Spleen (tissue), 11 donors: ENCODE measurements around the gene AGPS. TPM values are rescaled to one million over a fixed set of nuclear protein-coding genes. Genes with fewer than 3 reads are reported as not detected.

ENCODE experiments used
- DNase-seq: peaks from one replicate; pipeline ENCODE4 v3.0.0-alpha.2; 2020
- H3K27ac ChIP-seq, 8 donors: fragments of 200-600 bp; sonication (generic) in 7 of 8; 1 replicate in 4 of 8; 2 replicates in 4 of 8; pipeline versions ENCODE4 v1.5.0 to v1.8.0; 2016 to 2021; ENCODE audit warnings: inconsistent platforms in 4 of 8, mild to moderate bottlenecking in 4 of 8, moderate library complexity in 1 of 8
- H3K27me3 ChIP-seq, 7 donors: fragments of 200-600 bp; sonication (generic) in 6 of 7; replicated peaks in 1 of 7; 1 replicate in 4 of 7; 2 replicates in 3 of 7; pipeline versions ENCODE4 v1.5.0 to v1.8.0; 2016 to 2021; ENCODE audit warnings: inconsistent platforms in 3 of 7, mild to moderate bottlenecking in 1 of 7
- H3K36me3 ChIP-seq, 6 donors: fragments of 200-600 bp; sonication (generic) in 5 of 6; 1 replicate in 4 of 6; 2 replicates in 2 of 6; pipeline versions ENCODE4 v1.5.0 to v1.8.0; 2016 to 2021; ENCODE audit warnings: inconsistent platforms in 2 of 6
- H3K4me1 ChIP-seq, 6 donors: fragments of 200-600 bp; sonication (generic) in 5 of 6; 1 replicate in 3 of 6; 2 replicates in 3 of 6; pipeline versions ENCODE4 v1.5.0 to v1.8.0; 2016 to 2021; ENCODE audit warnings: inconsistent platforms in 3 of 6
- H3K4me3 ChIP-seq, 8 donors: fragments of 200-600 bp; sonication (generic) in 7 of 8; 1 replicate in 4 of 8; 2 replicates in 4 of 8; pipeline versions ENCODE4 v1.5.0 to v1.8.0; 2016 to 2021; ENCODE audit warnings: inconsistent platforms in 4 of 8, mild to moderate bottlenecking in 4 of 8, moderate library complexity in 2 of 8
- H3K9me3 ChIP-seq, 8 donors: fragments of 200-600 bp; sonication (generic) in 7 of 8; 1 replicate in 4 of 8; 2 replicates in 4 of 8; pipeline versions ENCODE4 v1.5.0 to v1.8.0; 2016 to 2021; ENCODE audit warnings: inconsistent platforms in 4 of 8
- CTCF ChIP-seq, 11 experiments: fragments of 200-600 bp in 7 of 11; fragments of 450-650 bp in 4 of 11; sonication (generic) in 4 of 11; IDR thresholded peaks in 8 of 11; conservative IDR thresholded peaks in 3 of 11; 1 replicate in 7 of 11; 2 replicates in 4 of 11; pipeline versions ENCODE4 v1.4.0 to v1.8.0; 2016 to 2021; ENCODE audit warnings: antibody characterized with exemption in 11 of 11, inconsistent platforms in 4 of 11, mild to moderate bottlenecking in 1 of 11
- POLR2A ChIP-seq, 3 donors: fragments of 450-650 bp; IDR thresholded peaks; one replicate each; pipeline ENCODE4 v1.5.1; 2017; ENCODE audit warnings: antibody characterized with exemption in 3 of 3, mild to moderate bottlenecking in 1 of 3
- POLR2AphosphoS5 ChIP-seq, 3 donors: sonication (generic); formaldehyde crosslinking; IDR thresholded peaks; one replicate each; pipeline ENCODE4 v1.5.1; 2017; ENCODE audit warnings: antibody characterized with exemption in 3 of 3
- WGBS, 5 donors: extraction: QIAGEN DNeasy Blood & Tissue Kit in 3 of 5; methylation state at CpG; one replicate each; pipeline versions ENCODE4 v1.1.5 to v1.1.7; 2013 to 2018; 5-methylcytosine and 5-hydroxymethylcytosine counted together
- intact Hi-C: fragments of 100-400 bp; cut with DNase I; formaldehyde crosslinking; loops from one replicate; pipeline ENCODE4 v1.15.0; 2023; ENCODE audit warnings: low total_unique reads
- polyA plus RNA-seq, 3 donors: library from polyadenylated mRNA; stranded (reverse); fragments of 200-250 nt; gene quantifications; one replicate each; pipeline ENCODE4 v1.2.1, GENCODE V29; 2013
- total RNA-seq, 7 donors: library from RNA; depleted of rRNA in 3 of 7; stranded (reverse); fragments of >200 nt in 3 of 7; fragmentation: NEBNext Ultra II Directional in 4 of 7; extraction: Animal tissue kit (Norgen Biotek cat#: 25700) in 4 of 7; gene quantifications; one replicate each; pipeline versions ENCODE4 v1.1.0 to v1.2.1, GENCODE V29; 2016 to 2021
- donor health status: healthy with polysubstance abuse.
- donor health status: DM: no; HTN: no; CAD: no; lungs with moderate emphysema.
- donor health status: DM: no; HTN: no; CAD: no.
- donor health status: Bipolar disorder and iron deficiency.
- donor health status: healthy.
- donor health status: DM: no; HTN: no; CAD: no.
- donor health status: DM: yes; HTN: yes; CAD: no.

Gene AGPS
- total and polyA plus RNA-seq, 10 donors, result 3.3 to 44.5 (median 28.2) TPM

DNA sequence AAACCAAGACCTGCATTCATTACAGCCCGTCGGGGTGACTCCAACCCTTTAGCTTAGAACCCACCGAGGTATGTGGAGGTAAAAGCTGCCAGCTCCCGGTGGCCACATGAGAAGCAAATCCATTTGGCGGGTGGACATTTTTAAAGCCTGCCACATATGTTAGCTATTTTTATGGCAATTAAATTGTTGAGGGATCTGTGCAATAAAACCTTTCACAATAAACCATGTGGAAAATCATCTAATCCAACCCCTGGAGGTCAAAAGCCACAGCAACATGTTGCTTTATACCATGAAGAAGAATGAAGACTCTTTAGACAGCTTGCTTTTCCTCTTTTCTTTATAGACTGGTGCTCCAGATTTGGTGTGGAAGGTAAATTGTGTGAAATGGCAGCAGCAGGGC lies 176.3 kb downstream of the AGPS start:
- Histone ChIP-seq H3K4me3 (no peak overlapping the region), H3K9me3 (no peaks in the 10 kb centered on the region), H3K27me3 (no peaks in the 10 kb centered on the region), H3K27ac (no peak overlapping the region), H3K4me1 (no peaks in the 10 kb centered on the region), H3K36me3 (no peaks in the 10 kb centered on the region)
- no peak for TF ChIP-seq POLR2AphosphoS5 (IDR thresholded peaks at IDR 0.05)
- TF ChIP-seq POLR2A (IDR thresholded peaks at IDR 0.05), result no peak
- TF ChIP-seq CTCF (IDR thresholded peaks at IDR 0.05 in 8 of 11, conservative IDR thresholded peaks at IDR 0.05 in 3 of 11), result no peak
- intact Hi-C loops, result no loop called here
- DNase-seq, result no peak
- WGBS, 5 donors, result 78 to 97% (median 88%) methylated on average over 5 of the region's 5 CpGs

GRCh38 chr2:177572236-177572671 lies 179.7 kb downstream of the AGPS start:
- DNase-seq, result no peak
- intact Hi-C loops, result no loop called here
- no peaks in the 10 kb centered on the region for H3K4me1 ChIP-seq
- no peaks in the 10 kb centered on the region for H3K9me3 ChIP-seq
- H3K27ac ChIP-seq, result no peak overlapping the region
- 75 to 86% (median 83%) methylated on average over 2 of the region's 2 CpGs for WGBS, 5 donors
- TF ChIP-seq CTCF (IDR thresholded peaks at IDR 0.05 in 8 of 11, conservative IDR thresholded peaks at IDR 0.05 in 3 of 11) (no peak), POLR2A (IDR thresholded peaks at IDR 0.05) (no peak), POLR2AphosphoS5 (IDR thresholded peaks at IDR 0.05) (no peak)
- H3K27me3 ChIP-seq, result no peaks in the 10 kb centered on the region
- H3K36me3 ChIP-seq, result no peaks in the 10 kb centered on the region
- H3K4me3 ChIP-seq, result no peak overlapping the region

GRCh38 chr2:177573120-177573519 lies 180.5 kb downstream of the AGPS start:
- TF ChIP-seq CTCF (IDR thresholded peaks at IDR 0.05 in 8 of 11, conservative IDR thresholded peaks at IDR 0.05 in 3 of 11) (no peak), POLR2A (IDR thresholded peaks at IDR 0.05) (no peak), POLR2AphosphoS5 (IDR thresholded peaks at IDR 0.05) (no peak)
- Histone ChIP-seq H3K4me1 (no peaks in the 10 kb centered on the region), H3K4me3 (no peak overlapping the region), H3K27ac (no peak overlapping the region), H3K36me3 (no peaks in the 10 kb centered on the region), H3K27me3 (no peaks in the 10 kb centered on the region), H3K9me3 (no peaks in the 10 kb centered on the region)
- intact Hi-C loops, result no loop called here
- WGBS, 5 donors, result 66 to 92% (median 73%) methylated on average over 3 of the region's 3 CpGs
- no peak for DNase-seq

- Histone ChIP-seq H3K4me3 (no peak overlapping the region), H3K27ac (no peak overlapping the region), H3K9me3 (no peaks in the 10 kb centered on the region), H3K4me1 (no peaks in the 10 kb centered on the region), H3K27me3 (no peaks in the 10 kb centered on the region), H3K36me3 (no peaks in the 10 kb centered on the region)
- DNase-seq, result no peak
- 88 to 92% (median 90%) methylated on average over 7 of the region's 7 CpGs for WGBS, 5 donors
- TF ChIP-seq POLR2AphosphoS5 (IDR thresholded peaks at IDR 0.05), result no peak
- no peak for TF ChIP-seq POLR2A (IDR thresholded peaks at IDR 0.05)
- TF ChIP-seq CTCF (IDR thresholded peaks at IDR 0.05 in 8 of 11, conservative IDR thresholded peaks at IDR 0.05 in 3 of 11), result no peak
- intact Hi-C loops, result no loop called here
Observed at GRCh38 chr2:177574356-177574755, 181.8 kb downstream of the AGPS start.
